Measurements from ENCODE around the gene ABHD16B. TPM values are rescaled to one million over a fixed set of nuclear protein-coding genes. Genes with fewer than 3 reads are reported as not detected.
"Not testable (repeated sequence)": the region's sequence is repeated elsewhere in the genome, so short reads cannot be mapped to it uniquely, and the experiment has no call there.

The ABHD16B gene
- total RNA-seq, 2 experiments from 2014 or later: not detected

- H3K27me3 Mint-ChIP-seq: no peaks in the 10 kb centered on the region
- no peak for DNase-seq
- no peaks in the 10 kb centered on the region for H3K9me3 Mint-ChIP-seq (ENCODE audit: low read depth)
- H3K4me3 Mint-ChIP-seq: peak overlapping the region; percentile 82
- peak overlapping the region; percentile 84 for H3K27ac Mint-ChIP-seq
- CTCF ChIA-PET: interaction anchor here (0.7 to 3.2 kb wide), 35 partner anchors 9 to 371 kb away, joined by 3 to 31 read pairs (median 4); partner anchors contain the start of genes ARFRP1, DNAJC5, FNDC11 and LIME1
- H3K4me1 Mint-ChIP-seq: peaks cover 26% of the 10 kb centered on the region
- H3K36me3 Mint-ChIP-seq: peaks cover 11% of the 10 kb centered on the region
- ATAC-seq: peak; percentile 4
Observed at GRCh38 chr20:63864545-63864977, 3.3 kb downstream of the ABHD16B start.

- Mint-ChIP-seq H3K9me3 (ENCODE audit: low read depth) (no peaks in the 10 kb centered on the region), H3K4me1 (peaks cover 24% of the 10 kb centered on the region), H3K4me3 (peak within 1 kb of the TSS; percentile 82), H3K27me3 (no peaks in the 10 kb centered on the region), H3K36me3 (peaks cover 12% of the 10 kb centered on the region), H3K27ac (peak within 1 kb of the TSS; percentile 84)
- CTCF ChIA-PET: interaction anchor here (0.8 to 3.2 kb wide), 33 partner anchors 10 to 368 kb away, joined by 3 to 31 read pairs (median 4); partner anchors contain the start of genes ARFRP1, DNAJC5, FNDC11 and LIME1
- DNase-seq (peak; percentile 99), ATAC-seq (peak; percentile 91)
Observed at GRCh38 chr20:63864978-63865640, 3.8 kb downstream of the ABHD16B start, which contains the start of gene TPD52L2. TPD52L2 (plus strand) TSS chr20:63865270; CDS start chr20:63865366, 96 bp downstream.

DNA sequence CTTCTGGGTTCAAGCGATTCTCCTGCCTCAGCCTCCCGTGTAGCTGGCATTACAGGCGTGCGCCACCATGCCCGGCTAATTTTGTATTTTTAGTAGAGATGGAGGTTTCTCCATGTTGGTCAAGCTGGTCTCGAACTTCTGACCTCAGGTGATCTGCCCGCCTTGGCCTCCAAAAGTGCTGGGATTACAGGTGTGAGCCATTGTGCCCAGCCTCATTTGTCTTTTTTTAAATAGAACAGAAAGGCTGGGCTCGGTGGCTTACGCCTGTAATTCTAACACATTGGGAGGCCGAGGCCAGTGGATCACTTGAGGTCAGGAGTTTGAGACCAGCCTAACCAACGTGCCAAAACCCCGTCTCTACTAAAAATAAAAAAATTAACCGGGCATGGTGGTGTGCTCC, 5.7 kb downstream of the ABHD16B start:
- Mint-ChIP-seq H3K4me1 (peaks cover 24% of the 10 kb centered on the region), H3K36me3 (peaks cover 15% of the 10 kb centered on the region)
- not testable (repeated sequence) for DNase-seq; H3K27ac Mint-ChIP-seq; ATAC-seq; H3K27me3 Mint-ChIP-seq; H3K9me3 Mint-ChIP-seq (ENCODE audit: low read depth); H3K4me3 Mint-ChIP-seq
- CTCF ChIA-PET: interaction anchor here (0.6 kb wide), 1 partner anchor 371 kb away, joined by 5 read pairs; no protein-coding TSS in a partner anchor

DNA sequence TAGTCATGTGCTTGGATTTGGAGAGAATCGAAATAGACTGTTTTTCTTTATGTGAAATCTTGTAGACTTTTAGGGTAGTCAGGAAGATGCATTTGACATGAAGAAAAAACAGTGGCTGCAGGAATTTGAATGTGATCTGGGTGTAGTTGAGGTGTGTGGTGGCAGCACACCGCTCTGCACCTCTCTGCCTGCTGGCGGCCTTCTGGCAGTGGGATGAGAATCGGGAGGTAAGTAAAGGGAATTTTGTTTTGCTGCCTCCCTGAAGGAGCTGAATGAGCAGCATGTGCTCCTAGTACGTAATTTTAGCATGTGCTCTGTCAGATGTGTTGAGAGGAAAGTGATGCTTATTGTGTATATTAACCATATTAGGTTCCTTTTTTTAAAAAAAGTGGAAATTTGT, 7.0 kb downstream of the ABHD16B start:
- Mint-ChIP-seq H3K27ac (no peak overlapping the region), H3K9me3 (ENCODE audit: low read depth) (no peaks in the 10 kb centered on the region), H3K27me3 (no peaks in the 10 kb centered on the region), H3K4me3 (no peak overlapping the region), H3K4me1 (peaks cover 24% of the 10 kb centered on the region), H3K36me3 (peaks cover 15% of the 10 kb centered on the region)
- no peak for ATAC-seq
- CTCF ChIA-PET: no interaction called here
- DNase-seq: no peak

- CTCF ChIA-PET: interaction anchor here (1.7 kb wide), 1 partner anchor 336 kb away, joined by 6 read pairs; the partner anchor contains the start of gene PTK6
- ATAC-seq (peak; percentile 78), DNase-seq (peak; percentile 53)
- H3K9me3 Mint-ChIP-seq (ENCODE audit: low read depth): no peaks in the 10 kb centered on the region
- peaks cover 34% of the 10 kb centered on the region for H3K36me3 Mint-ChIP-seq
- peak overlapping the region; percentile 66 for H3K27ac Mint-ChIP-seq
- no peak overlapping the region for H3K4me3 Mint-ChIP-seq
- H3K4me1 Mint-ChIP-seq: peaks cover 11% of the 10 kb centered on the region
- H3K27me3 Mint-ChIP-seq: no peaks in the 10 kb centered on the region
Observed at GRCh38 chr20:63873477-63873971, 12.2 kb downstream of the ABHD16B start.

DNA sequence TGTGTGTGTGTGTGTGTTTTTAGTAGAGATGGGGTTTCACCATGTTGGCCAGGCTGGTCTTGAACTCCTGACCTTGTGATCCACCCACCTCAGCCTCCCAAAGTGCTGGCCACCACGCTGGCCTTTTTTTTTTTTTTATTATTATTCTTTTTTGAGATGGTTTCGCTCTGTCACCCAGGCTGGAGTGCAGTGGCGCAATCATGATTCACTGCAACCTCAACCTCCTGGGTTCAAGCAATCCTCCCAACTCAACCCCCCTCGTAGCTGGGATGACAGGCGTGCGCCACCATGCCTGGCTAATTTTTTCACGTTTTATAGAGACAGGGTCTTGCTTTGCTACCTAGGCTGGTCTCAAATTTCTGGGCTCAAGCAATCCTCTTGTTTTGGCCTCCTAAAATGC, 12.9 kb downstream of the ABHD16B start:
- Mint-ChIP-seq H3K4me1 (peaks cover 11% of the 10 kb centered on the region), H3K36me3 (peaks cover 31% of the 10 kb centered on the region)
- CTCF ChIA-PET: interaction anchor here (1.7 kb wide), 1 partner anchor 336 kb away, joined by 6 read pairs; the partner anchor contains the start of gene PTK6
- not testable (repeated sequence) for DNase-seq; H3K27me3 Mint-ChIP-seq; ATAC-seq; H3K4me3 Mint-ChIP-seq; H3K9me3 Mint-ChIP-seq (ENCODE audit: low read depth); H3K27ac Mint-ChIP-seq

DNA sequence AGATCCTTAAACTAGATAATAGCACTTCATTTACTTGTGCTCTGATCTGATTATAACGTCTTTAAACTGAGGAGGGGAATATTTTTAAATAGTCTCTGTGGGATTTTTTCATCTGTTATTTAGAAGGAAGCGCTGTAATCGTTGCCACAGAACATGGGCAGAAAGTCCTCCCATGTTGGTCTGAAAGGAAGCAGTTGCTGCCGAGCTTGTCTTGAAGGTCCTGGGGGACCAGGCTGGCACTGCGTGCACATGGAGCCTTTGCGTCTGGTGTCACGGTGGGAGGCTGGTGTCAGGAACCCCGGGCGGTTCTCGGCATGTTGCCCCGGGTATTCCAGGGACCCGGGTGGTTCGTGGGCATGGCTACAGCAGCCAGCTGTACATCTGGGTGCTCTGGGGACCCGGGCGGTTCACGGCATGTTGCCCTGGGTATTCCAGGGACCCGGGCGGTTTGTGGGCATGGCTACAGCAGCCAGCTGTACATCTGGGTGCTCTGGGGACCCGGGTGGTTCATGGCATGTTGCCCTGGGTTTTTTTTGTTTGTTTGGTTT, 15.3 kb downstream of the ABHD16B start:
- Mint-ChIP-seq H3K4me1 (peaks cover 11% of the 10 kb centered on the region), H3K27ac (no peak overlapping the region), H3K36me3 (peaks cover 27% of the 10 kb centered on the region), H3K27me3 (no peaks in the 10 kb centered on the region), H3K4me3 (no peak overlapping the region), H3K9me3 (ENCODE audit: low read depth) (no peaks in the 10 kb centered on the region)
- ATAC-seq (no peak), DNase-seq (no peak)
- CTCF ChIA-PET: interaction anchor here (1.2 kb wide), 1 partner anchor 12 kb away, joined by 6 read pairs; the partner anchor contains the start of gene TPD52L2

DNA sequence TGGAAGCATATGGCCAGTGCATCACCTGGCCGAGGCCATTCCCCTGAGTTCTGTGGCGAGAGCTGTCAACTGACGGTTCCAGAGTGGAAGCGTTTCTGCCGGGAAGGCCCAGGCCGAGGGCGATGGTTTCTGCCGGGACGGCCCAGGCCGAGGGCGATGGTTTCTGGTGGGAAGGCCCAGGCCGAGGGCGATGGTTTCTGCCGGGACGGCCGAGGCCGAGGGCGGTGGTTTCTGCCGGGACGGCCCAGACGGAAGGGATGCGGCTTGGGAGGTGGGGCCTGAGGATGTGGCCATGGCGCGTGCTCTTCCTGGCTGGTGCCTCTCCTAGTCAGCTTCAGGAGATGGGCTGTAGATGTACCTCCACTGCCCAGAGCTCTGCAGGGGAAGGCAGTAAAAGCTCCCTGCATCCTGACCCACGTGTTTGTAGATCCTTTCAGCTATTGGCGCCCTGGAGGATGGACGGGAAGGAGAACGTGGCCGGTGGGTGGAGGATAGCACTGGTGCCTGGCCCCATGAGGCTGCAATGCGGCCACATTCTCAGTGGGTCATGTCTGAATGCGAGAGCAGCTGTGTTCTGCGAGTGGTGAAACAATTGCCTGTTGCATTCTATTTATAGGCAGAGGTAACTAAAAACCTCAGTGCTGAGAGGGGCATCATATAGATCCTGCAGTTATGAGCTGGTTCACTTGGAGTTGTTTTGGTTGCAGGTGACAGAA, 16.6 kb downstream of the ABHD16B start:
- Mint-ChIP-seq H3K9me3 (ENCODE audit: low read depth) (no peaks in the 10 kb centered on the region), H3K4me1 (peaks cover 10% of the 10 kb centered on the region), H3K36me3 (peaks cover 26% of the 10 kb centered on the region), H3K27ac (no peak overlapping the region), H3K27me3 (no peaks in the 10 kb centered on the region), H3K4me3 (no peak overlapping the region)
- ATAC-seq: no peak
- DNase-seq: no peak
- CTCF ChIA-PET: interaction anchor here (1.1 to 1.2 kb wide), 2 partner anchors 13 to 340 kb away, joined by 3 read pairs; partner anchors contain the start of genes PTK6 and TPD52L2

- Mint-ChIP-seq H3K4me1 (peaks cover 2% of the 10 kb centered on the region), H3K27me3 (no peaks in the 10 kb centered on the region), H3K4me3 (no peak overlapping the region), H3K36me3 (peaks cover 22% of the 10 kb centered on the region), H3K9me3 (ENCODE audit: low read depth) (no peaks in the 10 kb centered on the region), H3K27ac (no peak overlapping the region)
- CTCF ChIA-PET: interaction anchor here (1.1 kb wide), 1 partner anchor 341 kb away, joined by 3 read pairs; the partner anchor contains the start of gene PTK6
- ATAC-seq (no peak), DNase-seq (no peak)
Observed at GRCh38 chr20:63878899-63879663, 17.8 kb downstream of the ABHD16B start.

DNA sequence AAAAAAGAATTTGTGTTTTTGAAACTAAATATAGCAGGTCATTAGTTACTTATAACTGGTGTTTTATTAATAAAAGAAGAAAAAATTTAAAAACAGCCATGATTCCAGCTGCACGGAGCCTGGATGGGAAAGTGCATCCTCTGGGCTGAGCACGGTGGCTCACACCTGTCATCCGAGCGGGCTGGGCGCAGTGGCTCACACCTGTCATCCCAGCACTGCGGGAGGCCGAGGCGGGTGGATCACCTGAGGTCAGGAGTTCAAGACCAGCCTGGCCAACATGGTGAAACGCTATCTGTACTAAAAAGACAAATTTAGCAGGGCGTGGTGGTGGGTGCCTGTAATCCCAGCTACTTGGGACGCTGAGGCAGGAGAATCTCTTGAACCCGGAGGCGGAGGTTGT, 19.6 kb downstream of the ABHD16B start:
- CTCF ChIA-PET: interaction anchor here (0.7 kb wide), 1 partner anchor 112 kb away, joined by 3 read pairs; no protein-coding TSS in a partner anchor
- not testable (repeated sequence) for H3K27me3 Mint-ChIP-seq; H3K27ac Mint-ChIP-seq; H3K9me3 Mint-ChIP-seq (ENCODE audit: low read depth); ATAC-seq; DNase-seq; H3K4me3 Mint-ChIP-seq
- peaks cover 11% of the 10 kb centered on the region for H3K36me3 Mint-ChIP-seq
- peaks cover 11% of the 10 kb centered on the region for H3K4me1 Mint-ChIP-seq

GRCh38 chr20:63881451-63882226, 20.3 kb downstream of the ABHD16B start:
- H3K9me3 Mint-ChIP-seq (ENCODE audit: low read depth): no peaks in the 10 kb centered on the region
- DNase-seq: no peak
- H3K27ac Mint-ChIP-seq: no peak overlapping the region
- H3K27me3 Mint-ChIP-seq: no peaks in the 10 kb centered on the region
- CTCF ChIA-PET: no interaction called here
- H3K4me1 Mint-ChIP-seq: peaks cover 11% of the 10 kb centered on the region
- peaks cover 6% of the 10 kb centered on the region for H3K36me3 Mint-ChIP-seq
- ATAC-seq: no peak
- H3K4me3 Mint-ChIP-seq: no peak overlapping the region

All from activated CD8-positive, alpha-beta memory T cell treated with anti-CD3 and anti-CD28 coated beads, Interleukin-2, amount 10 ng/mL, durations not matched to agents 7 days and 5 days (primary cell).